ENCODE data around the gene ROBO2.
"Not testable (repeated sequence)": the region's sequence is repeated elsewhere in the genome, so short reads cannot be mapped to it uniquely, and the experiment has no call there.

Gene ROBO2

DNA sequence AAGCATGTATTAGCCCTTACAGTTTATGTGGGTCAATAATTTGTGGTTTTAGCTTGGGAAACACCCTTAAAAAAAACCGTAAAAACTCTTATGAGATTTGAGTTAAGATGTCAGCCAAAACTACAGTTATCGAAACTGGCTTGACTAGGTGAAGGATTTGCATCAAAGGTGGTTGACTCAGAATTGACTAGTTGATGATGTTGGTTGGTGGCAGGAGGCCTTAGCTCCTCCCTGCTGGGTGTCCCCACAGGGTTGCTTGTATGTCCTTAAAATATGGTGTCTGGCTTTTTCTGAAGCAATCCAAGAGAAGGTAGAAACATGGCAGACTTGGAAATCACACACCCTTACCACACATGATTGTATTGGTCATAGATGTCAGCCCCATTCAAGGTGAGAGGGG, 305.1 kb downstream of the ROBO2 start:
- DNase-seq = no peak

DNA sequence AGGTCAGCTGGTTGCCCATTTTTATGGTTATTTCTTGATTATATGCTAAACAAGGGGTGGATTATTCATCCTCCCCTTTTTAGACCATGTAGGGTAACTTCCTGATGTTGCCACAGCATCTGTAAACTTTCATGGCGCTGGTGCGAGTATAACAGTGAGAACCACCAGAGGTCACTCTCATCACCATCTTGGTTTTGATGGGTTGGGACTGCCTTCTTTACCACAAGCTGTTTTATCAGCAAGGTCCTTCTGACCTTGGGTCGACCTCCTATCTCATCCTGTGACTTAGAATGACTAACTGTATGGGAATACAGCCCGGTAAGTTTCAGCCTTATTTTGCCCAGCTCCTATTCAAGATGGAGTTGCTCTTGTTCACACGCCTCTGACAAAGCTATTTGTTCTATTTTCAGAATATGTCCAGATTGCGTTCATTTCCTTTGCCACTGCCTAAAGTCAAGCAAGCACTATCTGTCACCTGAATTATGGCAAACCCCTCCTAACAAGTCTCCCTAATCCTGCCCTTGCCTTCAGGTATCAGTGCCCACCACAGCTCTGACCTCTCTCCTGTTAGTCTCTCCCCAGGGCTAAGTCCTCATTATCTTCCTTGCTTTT, 308.5 kb downstream of the ROBO2 start:
- DNase-seq = no peak

DNA sequence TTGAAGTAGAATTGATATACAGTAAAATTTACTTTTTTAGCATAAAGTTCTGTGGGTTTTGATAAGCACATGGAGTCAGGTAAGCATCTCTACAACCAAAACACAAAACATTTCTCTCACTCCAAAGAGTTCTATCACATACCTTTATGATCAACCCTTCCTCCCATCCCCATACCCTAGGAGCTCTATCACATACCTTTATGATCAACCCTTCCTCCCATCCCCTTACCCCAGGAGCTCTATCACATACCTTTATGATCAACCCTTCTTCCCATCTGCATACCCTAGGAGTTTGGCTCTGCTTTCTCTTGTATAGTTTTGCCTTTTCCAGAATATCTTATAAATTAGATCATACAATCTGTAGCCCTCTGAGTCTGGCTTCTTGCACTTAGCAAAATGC, 315.1 kb downstream of the ROBO2 start:
- no peak for DNase-seq

DNA sequence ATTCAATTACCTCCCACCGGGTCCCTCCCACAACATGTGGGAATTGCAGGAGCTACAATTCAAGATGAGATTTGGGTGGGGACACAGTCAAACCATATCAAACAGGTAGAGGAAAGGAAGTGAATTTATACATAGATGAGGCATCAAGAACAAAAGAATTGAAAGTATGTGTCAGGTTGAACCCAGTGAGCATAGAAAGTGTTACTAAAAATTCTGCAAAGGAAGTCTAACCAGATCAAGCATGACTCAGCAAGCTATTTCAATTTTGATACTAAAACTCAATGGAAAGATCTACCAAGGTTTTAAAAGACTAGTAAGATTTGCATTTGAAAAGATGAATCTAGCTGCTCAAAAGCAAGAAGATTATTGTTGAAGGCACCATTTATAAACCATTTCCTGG, 323.0 kb downstream of the ROBO2 start:
- no peak for DNase-seq

DNA sequence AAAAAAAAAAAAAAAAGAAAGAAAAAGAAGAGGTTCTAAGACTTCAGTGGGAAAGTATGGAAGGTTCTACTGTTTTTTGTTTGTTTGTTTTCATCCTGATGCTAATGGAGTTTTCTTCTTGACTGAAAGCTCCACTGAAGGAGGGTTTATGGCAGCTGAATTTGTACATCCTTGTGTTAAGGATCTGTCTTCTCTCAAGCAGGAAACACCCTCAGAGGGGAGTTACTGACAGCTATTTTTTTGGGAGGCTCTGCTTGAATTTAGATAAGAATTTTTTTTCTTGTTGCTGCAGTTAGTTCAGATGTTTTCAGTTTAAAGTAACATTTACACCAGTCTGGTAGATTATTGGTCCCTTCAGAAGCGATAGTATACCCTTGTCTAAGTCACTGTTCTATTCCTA, 325.3 kb downstream of the ROBO2 start:
- DNase-seq = no peak

DNA sequence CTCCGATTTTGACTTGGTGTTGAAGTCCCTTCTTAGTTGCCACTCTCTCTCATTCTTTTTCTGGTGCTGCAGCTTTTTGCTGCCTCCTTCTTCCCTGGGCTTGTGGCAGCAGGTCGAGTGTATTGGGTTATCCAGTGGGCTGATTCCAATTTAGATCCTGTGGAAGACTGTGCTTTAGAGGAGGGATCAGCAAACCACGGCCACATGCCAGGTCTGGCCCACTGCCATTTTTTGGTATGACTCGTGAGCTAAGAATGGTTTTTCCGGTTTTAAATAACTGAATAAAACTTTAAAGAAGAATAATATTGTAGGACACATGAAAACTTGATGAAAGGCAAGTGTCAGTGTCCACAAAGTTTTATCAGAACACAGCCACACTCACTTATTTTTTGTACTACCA, 330.5 kb downstream of the ROBO2 start:
- DNase-seq = no peak

DNA sequence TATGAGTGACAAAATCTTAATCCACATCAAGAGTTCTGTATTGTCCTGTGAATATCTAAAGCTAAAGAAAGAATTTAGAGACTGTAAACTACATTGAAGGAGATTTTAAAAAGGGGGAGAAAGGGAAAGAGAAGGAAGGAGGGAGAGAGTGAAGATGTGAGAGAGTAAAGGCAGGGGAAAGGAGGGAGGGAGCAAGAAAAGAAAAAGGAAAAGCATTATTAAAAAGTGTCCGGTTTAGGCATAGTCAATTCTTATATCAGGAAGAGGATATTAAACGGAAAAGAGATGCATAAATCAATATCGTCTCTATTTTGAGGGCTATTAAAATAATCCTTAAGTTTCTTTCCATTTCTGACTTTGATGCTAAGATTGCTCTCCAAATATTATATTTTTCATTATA, 332.1 kb downstream of the ROBO2 start:
- DNase-seq = no peak

DNA sequence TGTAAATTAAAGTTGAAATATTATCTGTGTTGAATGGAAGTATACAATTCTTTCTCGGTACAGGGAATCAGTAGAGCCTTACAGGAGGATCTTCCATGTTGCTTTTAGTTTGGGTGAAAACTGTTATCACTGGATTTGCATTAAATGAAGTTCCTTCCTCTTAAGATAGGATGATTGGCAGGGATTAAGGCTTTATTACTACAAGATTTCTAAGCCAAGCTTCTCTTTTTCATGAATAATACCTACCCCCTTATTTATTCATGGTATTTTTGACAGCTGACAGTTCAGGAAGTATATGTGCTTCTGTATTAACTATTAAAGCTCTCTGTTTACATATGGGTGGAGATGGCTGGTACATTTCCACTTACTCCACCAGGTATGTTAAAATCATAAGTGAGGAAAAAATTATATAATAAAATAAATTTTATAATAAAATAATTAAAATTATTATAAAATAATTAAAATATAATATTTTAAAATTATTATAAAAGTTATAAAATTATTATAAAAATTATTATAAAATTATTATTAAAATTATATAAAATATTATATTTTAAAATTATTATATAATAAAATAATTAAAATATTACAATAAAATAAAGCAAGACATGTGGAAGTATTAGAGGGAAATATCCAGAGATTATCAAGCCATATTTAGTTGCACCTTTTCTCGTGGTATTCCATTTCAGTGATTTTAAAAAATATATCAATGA, 332.9 kb downstream of the ROBO2 start:
- DNase-seq = no peak

DNA sequence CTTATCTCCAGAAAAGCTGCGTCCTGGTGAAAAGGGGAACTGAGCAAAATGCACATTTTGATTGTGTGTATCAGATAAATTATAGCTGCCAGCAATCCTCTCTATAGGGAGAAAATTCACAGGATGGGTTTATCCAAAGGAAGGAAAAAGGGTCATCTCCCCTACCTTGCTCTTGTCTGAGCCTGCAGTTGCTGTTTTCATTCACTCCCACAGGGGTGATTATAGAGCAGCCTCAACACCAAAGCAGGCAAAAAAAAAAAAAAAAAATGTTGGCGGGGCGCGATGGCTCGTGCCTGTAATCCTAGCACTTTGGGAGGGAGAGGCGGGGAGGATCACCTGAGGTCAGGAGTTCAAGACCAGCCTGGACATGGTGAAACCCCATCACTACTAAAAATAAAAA, 333.7 kb downstream of the ROBO2 start:
- DNase-seq = no peak

DNA sequence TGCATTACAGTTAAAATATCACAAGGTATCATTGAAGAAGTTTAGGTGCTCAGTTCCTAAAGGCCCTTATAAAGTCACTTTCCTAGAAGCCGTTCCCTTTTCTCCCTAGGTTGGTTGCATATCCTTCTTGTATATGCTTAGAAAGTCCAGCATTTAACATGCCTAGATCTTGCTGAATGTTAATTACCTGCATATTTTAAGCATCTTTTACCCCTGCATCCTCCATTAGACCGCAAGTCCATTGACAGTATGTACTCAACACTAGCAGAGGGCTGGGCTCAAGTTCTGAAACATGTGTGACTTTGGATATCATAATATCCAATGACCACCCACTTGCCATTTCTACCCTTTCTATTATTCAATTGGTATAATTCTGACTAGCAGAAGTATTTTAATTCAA, 336.6 kb downstream of the ROBO2 start:
- DNase-seq = no peak

DNA sequence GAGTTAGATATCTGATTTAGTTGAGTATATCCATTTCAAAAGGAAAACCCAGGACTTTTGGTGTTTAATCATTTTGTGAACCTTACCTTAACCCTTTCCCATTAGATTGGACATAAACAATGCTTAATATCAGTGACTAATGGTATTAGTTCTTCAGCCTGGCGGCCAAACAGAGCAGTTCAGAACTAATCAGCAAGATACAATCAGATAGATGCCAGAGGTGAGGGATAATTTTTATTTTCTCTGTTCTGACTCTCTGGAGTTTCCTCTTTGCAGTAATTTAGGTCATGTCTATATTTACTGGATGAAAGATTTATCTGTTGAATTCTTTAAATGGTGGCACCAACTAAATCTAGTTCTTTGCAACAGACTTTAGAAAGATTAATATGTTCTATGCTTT, 337.8 kb downstream of the ROBO2 start:
- no peak for DNase-seq

DNA sequence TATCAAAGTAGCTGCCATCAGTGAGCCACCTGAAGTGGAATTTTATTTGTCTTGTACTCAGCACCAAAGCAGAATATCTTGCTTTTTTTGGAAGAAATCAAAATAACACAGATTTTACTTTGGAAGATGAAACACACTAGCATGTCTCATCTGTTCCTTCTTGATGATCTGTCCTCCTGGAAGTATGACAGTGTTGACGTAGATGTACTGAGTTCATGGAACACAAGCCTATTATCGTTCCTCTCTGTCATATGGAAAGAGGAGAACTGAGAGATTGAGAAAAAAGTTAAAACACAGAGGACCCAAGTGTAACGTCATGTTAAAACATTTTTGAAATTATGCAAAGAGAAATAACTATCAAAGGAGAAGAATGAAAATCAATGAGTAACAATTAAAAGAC, 340.2 kb downstream of the ROBO2 start:
- no peak for DNase-seq

DNA sequence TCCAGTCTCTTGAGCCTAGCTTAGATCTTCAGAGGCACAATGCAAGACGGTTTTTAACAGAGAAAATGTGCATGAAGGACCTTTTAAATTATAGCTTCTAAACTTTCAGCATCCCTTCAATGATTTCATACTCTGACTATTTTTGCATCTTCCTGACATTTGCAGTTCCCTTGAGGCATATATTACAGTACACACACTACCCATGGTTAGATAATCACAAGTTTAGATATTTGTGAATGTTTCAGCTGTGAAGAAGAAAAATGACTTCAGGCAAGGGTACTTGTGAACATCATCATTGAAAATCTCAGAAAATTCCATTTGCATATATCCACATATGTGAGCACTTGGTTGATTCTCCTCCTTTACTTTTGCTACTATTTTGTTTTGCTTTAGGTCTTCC, 341.5 kb downstream of the ROBO2 start:
- DNase-seq = no peak

DNA sequence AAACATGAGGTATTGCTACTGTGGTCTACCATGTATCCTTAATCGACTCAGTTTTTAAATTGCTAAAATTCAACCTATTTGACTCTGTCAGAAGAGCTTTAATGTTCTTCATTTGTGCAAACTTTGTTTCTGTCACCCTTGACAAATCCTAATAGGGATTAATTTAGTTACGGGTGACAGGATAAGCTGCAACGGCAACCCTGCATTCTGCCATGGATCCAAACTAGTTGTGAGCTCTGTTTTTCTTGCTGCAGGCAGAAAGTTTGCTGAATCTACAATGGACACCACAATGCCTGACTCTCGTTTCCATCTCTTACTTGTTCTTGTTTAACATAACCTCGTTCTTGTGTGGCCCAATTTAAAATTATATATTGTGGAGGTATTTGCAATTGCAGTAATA, 352.3 kb downstream of the ROBO2 start:
- no peak for DNase-seq

DNA sequence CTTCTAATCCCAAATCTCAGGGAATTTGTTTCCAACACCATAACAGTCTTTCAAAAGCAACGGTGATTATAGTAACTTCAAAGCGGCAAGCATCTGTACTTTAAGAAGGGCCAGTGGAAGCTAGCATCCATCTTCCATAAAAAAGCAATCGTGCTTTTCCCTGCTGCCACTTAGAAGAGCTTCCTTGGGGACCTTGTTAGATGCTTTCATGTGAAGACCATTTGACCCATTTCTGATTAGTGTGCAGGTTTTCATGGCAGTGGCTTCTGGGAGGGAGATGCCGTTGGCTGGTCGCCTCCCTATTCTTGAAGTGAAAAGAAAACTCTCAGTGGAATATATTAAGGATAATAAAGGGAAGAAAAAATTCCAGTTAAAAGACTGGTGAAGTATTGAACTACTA, 354.1 kb downstream of the ROBO2 start:
- no peak for DNase-seq

DNA sequence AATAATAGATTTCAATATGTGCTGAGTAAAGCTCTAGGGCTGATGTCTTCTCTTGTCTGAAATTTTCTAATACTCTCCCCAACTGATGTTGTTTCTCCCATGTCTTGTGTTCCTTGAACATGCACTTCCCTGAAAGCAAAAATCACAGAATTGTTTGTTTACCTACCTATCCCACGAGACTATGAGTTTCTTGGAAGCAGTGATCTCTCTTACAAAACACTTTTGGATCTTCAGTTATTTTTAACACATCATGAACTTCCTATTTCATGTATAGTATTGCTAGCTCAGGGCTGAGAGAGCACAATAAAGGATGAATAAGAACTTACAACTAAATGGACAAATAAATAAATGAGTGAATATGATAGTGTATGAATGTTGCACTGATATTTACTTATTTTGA, 365.0 kb downstream of the ROBO2 start:
- no peak for DNase-seq

DNA sequence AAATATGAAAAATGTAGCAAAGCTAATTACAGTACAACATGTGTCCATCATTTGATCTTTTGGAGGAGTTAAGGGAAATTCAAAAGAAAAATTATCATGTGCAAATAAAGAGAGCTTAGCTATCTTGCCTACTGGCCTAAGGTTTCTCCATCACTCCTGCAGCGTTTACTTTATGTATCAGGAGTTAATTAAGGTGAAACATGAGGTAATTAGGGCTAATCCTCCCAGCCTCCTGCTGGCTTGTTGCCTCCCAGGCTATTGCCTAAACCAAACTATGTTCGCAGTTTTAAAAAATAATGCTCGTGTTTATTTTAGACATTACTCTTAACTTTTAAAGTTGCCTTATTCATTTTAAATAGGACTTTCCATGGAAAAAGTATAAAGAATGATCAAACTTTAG, 367.5 kb downstream of the ROBO2 start:
- DNase-seq = no peak

DNA sequence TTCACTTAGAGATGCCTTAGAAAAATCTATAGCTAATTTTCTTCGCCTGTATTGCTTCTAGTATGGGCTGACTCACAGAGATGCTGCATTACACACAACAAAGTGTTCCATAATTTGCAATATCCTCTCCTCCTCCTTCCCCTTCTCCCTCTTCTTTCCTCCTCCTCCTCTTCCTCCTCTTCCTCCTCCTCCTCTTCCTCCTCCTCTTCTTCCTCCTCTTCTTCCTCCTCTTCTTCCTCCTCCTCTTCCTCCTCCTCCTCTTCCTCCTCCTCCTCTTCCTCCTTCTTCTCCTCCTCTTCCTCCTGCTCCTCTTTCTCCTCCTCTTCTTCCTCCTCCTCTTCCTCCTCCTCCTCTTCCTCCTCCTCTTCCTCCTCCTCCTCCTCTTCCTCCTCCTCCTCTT, 370.4 kb downstream of the ROBO2 start:
- not testable (repeated sequence) for DNase-seq

DNA sequence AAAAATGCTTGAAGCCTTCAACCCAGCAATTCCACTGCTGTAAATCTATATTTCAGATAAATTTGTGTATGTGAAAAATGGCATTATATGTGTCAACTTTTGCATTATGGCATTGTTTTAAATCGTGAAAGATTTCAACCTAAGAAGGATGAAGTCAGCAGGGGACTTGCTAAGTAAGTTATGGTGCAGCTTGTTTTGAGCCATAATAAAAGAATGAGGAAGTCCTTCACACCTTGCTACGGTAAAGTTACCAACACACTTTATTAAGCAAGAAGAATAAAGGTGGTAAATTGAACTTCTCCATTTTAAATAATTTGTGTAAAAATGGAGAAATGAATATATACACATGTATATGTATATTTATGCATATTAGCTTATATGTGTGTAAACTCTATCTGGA, 371.4 kb downstream of the ROBO2 start:
- DNase-seq = no peak

DNA sequence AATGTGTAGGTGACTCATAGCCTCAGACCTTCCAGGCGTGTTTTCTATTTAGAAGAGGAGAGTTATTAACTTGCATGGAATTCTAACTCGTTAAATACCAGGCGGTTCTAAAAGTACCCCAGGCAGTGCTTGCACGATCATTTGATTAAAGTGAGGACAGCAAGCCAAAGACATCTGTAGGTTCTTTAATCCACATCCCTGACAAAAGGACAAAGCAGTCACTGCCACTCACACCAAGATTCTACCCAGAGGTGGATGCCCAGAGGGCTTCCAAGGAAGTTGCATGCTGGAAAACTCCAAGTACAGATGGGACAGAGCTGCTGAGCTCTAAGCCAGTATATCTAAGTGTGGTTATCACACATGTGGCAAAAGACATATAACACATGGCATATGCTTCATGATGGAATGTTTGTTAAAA, 372.1 kb downstream of the ROBO2 start:
- no peak for DNase-seq

DNA sequence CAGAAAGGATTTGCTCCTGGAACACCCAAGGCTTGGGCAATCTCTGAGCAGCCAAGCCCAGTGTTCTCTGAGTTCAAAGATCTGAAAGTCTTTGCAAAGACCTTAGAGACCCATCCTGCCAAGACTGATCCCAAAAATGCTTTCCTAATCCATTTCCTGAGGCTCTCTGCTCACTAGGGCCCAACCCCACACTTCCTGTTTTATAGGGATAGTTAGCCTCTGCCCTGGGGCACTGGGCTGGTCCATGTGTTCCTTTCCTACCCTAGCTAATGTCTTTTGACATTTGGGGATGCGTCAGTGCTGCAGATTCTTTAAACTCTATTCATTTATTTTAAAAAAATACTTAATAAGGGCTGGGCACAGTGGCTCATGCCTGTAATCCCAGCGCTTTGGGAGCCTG, 372.7 kb downstream of the ROBO2 start:
- DNase-seq = no peak

DNA sequence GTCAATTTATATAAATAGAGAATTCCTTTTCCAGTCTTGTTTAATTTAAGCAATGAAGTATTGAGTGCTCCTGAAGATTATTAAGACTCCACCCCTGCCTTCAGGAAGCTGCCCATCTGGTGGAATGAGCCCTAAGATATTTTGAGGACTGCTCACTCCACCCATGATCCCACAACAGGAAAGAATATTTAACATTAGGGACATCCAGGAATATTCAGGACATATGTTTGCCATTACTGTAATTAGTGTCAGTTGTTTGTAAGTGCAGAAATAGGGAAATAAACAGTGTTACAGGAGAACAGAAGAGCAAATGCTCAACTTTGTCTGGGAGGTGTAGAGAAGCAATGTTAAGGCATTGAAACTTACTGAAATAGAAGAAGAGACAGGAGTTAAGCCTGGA, 375.0 kb downstream of the ROBO2 start:
- DNase-seq = no peak

DNA sequence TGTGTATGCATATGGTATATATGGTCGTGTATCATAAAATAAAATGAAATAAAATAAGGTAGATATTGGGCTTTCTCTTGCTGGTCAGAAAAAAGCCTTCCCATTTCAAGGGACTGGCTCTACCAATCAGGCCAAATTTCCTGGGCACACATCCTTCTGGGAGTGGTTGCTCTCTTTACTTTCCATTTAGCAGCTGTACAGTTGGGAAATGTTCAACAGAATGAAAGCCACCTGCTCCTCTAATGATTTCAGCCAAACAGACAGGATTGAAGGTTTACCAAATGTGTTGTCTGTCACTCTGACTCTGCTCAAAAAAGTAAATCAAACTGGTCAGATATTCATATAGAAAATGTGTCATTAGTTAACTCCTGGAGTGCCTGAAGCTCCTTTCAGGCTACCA, 380.4 kb downstream of the ROBO2 start:
- no peak for DNase-seq

DNA sequence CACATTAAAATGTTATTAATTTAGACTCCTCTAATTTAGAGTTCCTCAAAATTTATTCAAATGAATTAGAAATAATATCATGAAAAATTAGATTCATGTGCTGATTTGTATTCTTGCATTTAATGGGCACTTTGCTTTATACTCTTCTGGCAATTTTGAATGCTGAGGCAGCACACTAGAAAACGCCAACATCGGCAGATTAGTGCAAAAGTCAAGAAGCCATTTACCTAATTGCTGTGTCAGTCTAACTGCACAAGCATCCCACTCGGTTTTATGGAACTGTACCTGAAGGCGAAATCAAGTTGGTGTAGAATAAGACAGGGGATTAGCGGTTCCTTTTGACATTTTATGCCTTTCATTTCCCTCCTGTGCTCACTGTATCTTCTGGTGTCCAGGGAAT, 382.0 kb downstream of the ROBO2 start:
- DNase-seq = no peak

DNA sequence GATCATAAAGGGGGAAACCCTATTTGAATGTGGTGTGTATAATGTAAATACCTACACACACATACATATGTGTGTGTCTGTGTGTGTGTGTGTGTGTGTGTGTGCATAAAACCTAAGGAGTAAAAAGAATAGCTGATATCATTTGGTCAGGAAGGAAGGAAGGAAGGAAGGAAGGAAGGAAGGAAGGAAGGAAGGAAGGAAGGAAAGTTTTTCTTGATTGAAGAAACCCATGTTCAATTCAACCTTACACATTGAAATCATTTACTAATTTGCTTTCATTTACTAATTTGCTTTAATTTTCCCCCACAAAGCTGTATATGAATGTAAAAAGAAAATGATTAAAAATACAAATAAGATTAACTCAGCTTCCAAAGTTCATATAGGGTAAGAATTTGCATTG, 386.6 kb downstream of the ROBO2 start:
- DNase-seq = no peak
